GM15510 (cell line): ENCODE results near the gene CUX1.

Source experiments
- POLR2A ChIP-seq: IDR thresholded peaks from 3 replicates; pipeline ENCODE4 v1.6.1; 2011; ENCODE audit warnings: borderline replicate concordance; ENCODE audit not compliant: insufficient read length; ENCODE audit errors: extremely low read depth

Gene CUX1

GRCh38 chr7:101835136-101835535 lies 17.7 kb downstream of the CUX1 start:
- TF ChIP-seq POLR2A = no peak

GRCh38 chr7:101838837-101839483 lies 21.5 kb downstream of the CUX1 start:
- TF ChIP-seq POLR2A = no peak

GRCh38 chr7:101841328-101841727 lies 23.9 kb downstream of the CUX1 start:
- no peak for TF ChIP-seq POLR2A

- TF ChIP-seq POLR2A = no peak
These were observed 26.2 kb downstream of the CUX1 start for GRCh38 chr7:101843293-101844271.

GRCh38 chr7:101845974-101846373 lies 28.5 kb downstream of the CUX1 start:
- no peak for TF ChIP-seq POLR2A

- no peak for TF ChIP-seq POLR2A
These were observed 29.5 kb downstream of the CUX1 start for GRCh38 chr7:101846800-101847538.

- no peak for TF ChIP-seq POLR2A
These were observed 31.0 kb downstream of the CUX1 start for GRCh38 chr7:101848208-101848951.

- TF ChIP-seq POLR2A = no peak
These were observed 36.3 kb downstream of the CUX1 start for GRCh38 chr7:101853684-101854083.

GRCh38 chr7:101854084-101854865 lies 36.8 kb downstream of the CUX1 start:
- no peak for TF ChIP-seq POLR2A

- peak; percentile 19 for TF ChIP-seq POLR2A
These were observed 39.3 kb downstream of the CUX1 start for GRCh38 chr7:101856473-101857357.

GRCh38 chr7:101857358-101857811 lies 40.0 kb downstream of the CUX1 start:
- no peak for TF ChIP-seq POLR2A
